ENCODE measurements around the gene CARD11. TPM values are rescaled to one million over a fixed set of nuclear protein-coding genes. Genes with fewer than 3 reads are reported as not detected.

The CARD11 gene
- total RNA-seq, 1 donor from 2014 or later, result 74.1 TPM

DNA sequence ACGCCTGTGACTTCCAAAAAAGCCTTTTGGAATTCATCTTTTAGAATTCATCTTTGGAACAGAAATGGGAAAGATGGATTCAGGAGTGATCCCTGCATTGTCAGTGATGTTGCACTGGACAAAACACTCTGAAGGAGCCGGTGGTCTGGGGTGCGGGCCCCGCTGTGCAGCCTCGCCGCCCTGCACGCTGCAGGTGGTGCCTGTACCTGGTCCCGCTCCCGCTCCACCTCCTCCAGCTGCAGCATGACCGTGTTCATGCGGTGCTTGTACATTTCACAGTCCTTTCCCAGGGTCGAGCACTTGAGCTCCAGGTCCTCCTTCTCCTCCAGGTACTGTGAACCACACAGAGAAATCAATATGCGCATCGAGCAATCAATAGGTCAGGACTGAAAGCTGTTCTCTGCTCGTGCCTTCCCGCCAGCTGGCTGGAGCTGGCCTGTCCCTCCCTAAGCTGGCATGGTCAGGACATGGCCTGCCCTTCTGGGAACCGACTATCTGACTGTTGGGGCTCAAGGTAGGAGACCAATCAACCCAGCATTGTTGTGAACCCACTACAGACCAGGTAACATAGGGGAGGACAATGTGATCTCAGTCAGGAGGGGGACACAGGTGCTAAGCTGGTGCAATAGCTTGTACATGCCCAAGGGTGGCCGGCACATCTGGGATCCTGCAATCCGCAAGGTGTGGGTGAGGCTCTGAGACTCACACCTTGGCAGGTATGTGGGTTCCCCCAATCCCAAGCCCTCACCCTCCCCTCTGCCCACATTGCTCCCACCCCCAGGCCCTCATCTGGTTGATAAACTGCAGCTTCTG, 105.8 kb downstream of the CARD11 start:
- H3K27ac Mint-ChIP-seq, result no peak overlapping the region
- H3K9me3 Mint-ChIP-seq, result no peaks in the 10 kb centered on the region
- intact Hi-C loops (cut with micrococcal nuclease), result no loop called here
- no peak overlapping the region for H3K4me3 Mint-ChIP-seq (ENCODE audit: low read depth)
- no peak for DNase-seq (ENCODE audit: low spot score)
- no peaks in the 10 kb centered on the region for H3K27me3 Mint-ChIP-seq (ENCODE audit: low read depth)
- H3K36me3 Mint-ChIP-seq (ENCODE audit: low read depth), result peaks cover 74% of the 10 kb centered on the region
- H3K4me1 Mint-ChIP-seq (ENCODE audit: low read depth), result peaks cover 10% of the 10 kb centered on the region

GRCh38 chr7:2936891-2937580, 106.6 kb downstream of the CARD11 start:
- intact Hi-C loops (cut with micrococcal nuclease), result no loop called here
- H3K27ac Mint-ChIP-seq, result no peak overlapping the region
- H3K27me3 Mint-ChIP-seq (ENCODE audit: low read depth), result no peaks in the 10 kb centered on the region
- no peaks in the 10 kb centered on the region for H3K9me3 Mint-ChIP-seq
- no peak for DNase-seq (ENCODE audit: low spot score)
- H3K4me3 Mint-ChIP-seq (ENCODE audit: low read depth), result no peak overlapping the region
- H3K36me3 Mint-ChIP-seq (ENCODE audit: low read depth), result peaks cover 74% of the 10 kb centered on the region
- peaks cover 7% of the 10 kb centered on the region for H3K4me1 Mint-ChIP-seq (ENCODE audit: low read depth)

DNA sequence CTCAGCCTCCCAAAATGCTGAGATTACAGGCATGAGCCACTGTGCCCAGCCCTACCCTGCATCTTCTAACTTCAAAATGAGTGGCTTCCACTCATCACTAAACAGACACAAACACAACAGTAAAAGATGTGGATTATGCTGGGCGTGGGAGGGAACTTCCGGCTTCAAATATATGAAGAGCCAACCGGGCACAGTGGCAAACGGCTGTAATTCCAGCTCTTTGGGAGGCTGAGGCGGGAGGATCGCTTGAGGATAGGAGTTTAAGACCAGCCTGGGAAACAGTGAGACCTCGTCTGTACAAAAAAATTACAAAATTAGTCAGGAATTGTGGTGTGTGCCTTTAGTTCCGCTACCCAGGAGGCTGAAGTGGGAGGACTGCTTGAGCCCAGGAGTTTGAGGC, 107.4 kb downstream of the CARD11 start:
- Mint-ChIP-seq H3K27ac (no peak overlapping the region), H3K9me3 (no peaks in the 10 kb centered on the region), H3K27me3 (ENCODE audit: low read depth) (no peaks in the 10 kb centered on the region), H3K36me3 (ENCODE audit: low read depth) (peaks cover 74% of the 10 kb centered on the region), H3K4me3 (ENCODE audit: low read depth) (no peak overlapping the region), H3K4me1 (ENCODE audit: low read depth) (peaks cover 7% of the 10 kb centered on the region)
- intact Hi-C loops (cut with micrococcal nuclease), result no loop called here
- DNase-seq (ENCODE audit: low spot score), result no peak

DNA sequence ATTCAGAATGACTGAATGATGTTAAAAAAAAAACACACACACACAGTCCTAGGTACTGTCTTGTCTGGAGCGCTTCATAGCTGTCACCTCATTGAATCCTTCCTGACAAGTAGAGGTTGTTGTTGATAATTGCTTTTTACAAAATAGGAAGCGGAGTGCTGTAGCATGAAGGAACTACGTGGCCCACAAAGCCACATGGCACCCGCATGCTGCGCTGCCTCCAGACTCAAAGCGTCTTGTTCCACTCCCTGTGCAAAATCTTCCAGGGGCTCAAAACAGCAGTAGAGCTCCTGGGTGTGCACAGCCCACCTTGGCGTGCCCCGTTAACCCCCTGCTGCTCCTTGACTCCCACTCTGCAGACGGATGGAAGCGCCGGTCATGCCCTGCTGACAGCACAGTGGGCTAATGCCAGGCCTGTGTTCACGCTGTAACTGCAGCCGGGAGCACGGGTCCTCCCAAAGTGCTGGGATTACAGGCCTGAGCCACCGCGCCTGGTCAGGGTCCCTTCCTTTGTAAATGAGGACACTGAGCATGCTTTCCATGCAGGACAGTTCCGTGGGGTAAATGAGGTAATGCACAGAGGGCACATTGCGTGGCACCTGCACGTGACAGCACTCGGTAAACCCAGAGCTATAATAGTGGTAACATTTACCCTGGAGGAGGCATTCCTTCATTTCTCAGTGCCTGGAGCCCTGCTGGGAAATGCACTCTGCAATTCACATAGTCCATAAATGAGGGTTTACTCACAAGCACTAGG, 108.5 kb downstream of the CARD11 start:
- Mint-ChIP-seq H3K27ac (no peak overlapping the region), H3K4me1 (ENCODE audit: low read depth) (peaks cover 7% of the 10 kb centered on the region), H3K4me3 (ENCODE audit: low read depth) (no peak overlapping the region), H3K27me3 (ENCODE audit: low read depth) (no peaks in the 10 kb centered on the region), H3K9me3 (no peaks in the 10 kb centered on the region), H3K36me3 (ENCODE audit: low read depth) (peaks cover 76% of the 10 kb centered on the region)
- DNase-seq (ENCODE audit: low spot score), result no peak
- intact Hi-C loops (cut with micrococcal nuclease), result no loop called here

- no peaks in the 10 kb centered on the region for H3K9me3 Mint-ChIP-seq
- H3K27ac Mint-ChIP-seq, result peak overlapping the region; percentile 93
- DNase-seq (ENCODE audit: low spot score), result no peak
- intact Hi-C loops (cut with micrococcal nuclease), result no loop called here
- H3K27me3 Mint-ChIP-seq (ENCODE audit: low read depth), result no peaks in the 10 kb centered on the region
- peaks cover 4% of the 10 kb centered on the region for H3K4me1 Mint-ChIP-seq (ENCODE audit: low read depth)
- H3K4me3 Mint-ChIP-seq (ENCODE audit: low read depth), result no peak overlapping the region
- peaks cover 73% of the 10 kb centered on the region for H3K36me3 Mint-ChIP-seq (ENCODE audit: low read depth)
Measured at GRCh38 chr7:2934211-2934731, 109.4 kb downstream of the CARD11 start.

- intact Hi-C loops (cut with micrococcal nuclease), result no loop called here
- Mint-ChIP-seq H3K4me3 (ENCODE audit: low read depth) (no peak overlapping the region), H3K27ac (no peak overlapping the region), H3K36me3 (ENCODE audit: low read depth) (peaks cover 64% of the 10 kb centered on the region), H3K4me1 (ENCODE audit: low read depth) (peaks cover 2% of the 10 kb centered on the region), H3K27me3 (ENCODE audit: low read depth) (no peaks in the 10 kb centered on the region), H3K9me3 (no peaks in the 10 kb centered on the region)
- no peak for DNase-seq (ENCODE audit: low spot score)
Measured at GRCh38 chr7:2932402-2933251, 111.0 kb downstream of the CARD11 start.

DNA sequence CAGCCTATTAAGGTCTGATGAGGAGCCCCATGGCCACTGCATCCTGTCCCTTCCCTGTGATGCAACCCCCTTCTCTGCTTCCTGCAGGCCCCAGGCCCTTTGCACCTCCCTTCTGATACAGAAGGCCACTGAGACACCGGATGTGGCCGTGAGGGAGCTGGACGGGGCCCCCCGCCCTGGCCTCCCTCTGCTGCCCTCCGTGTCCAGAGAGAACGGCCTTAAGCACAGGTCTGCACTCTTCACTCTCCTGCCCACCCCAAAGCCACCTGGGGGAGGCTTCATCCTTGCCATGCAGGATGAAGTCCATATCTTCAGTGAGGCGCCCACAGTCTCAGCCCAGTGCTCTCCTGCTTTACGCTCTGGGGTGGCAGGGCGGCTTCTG, 112.6 kb downstream of the CARD11 start:
- intact Hi-C loops (cut with micrococcal nuclease), result no loop called here
- H3K9me3 Mint-ChIP-seq, result no peaks in the 10 kb centered on the region
- DNase-seq (ENCODE audit: low spot score), result no peak
- peaks cover 62% of the 10 kb centered on the region for H3K36me3 Mint-ChIP-seq (ENCODE audit: low read depth)
- no peak overlapping the region for H3K27ac Mint-ChIP-seq
- H3K4me3 Mint-ChIP-seq (ENCODE audit: low read depth), result no peak overlapping the region
- H3K27me3 Mint-ChIP-seq (ENCODE audit: low read depth), result no peaks in the 10 kb centered on the region
- peaks cover 2% of the 10 kb centered on the region for H3K4me1 Mint-ChIP-seq (ENCODE audit: low read depth)

DNA sequence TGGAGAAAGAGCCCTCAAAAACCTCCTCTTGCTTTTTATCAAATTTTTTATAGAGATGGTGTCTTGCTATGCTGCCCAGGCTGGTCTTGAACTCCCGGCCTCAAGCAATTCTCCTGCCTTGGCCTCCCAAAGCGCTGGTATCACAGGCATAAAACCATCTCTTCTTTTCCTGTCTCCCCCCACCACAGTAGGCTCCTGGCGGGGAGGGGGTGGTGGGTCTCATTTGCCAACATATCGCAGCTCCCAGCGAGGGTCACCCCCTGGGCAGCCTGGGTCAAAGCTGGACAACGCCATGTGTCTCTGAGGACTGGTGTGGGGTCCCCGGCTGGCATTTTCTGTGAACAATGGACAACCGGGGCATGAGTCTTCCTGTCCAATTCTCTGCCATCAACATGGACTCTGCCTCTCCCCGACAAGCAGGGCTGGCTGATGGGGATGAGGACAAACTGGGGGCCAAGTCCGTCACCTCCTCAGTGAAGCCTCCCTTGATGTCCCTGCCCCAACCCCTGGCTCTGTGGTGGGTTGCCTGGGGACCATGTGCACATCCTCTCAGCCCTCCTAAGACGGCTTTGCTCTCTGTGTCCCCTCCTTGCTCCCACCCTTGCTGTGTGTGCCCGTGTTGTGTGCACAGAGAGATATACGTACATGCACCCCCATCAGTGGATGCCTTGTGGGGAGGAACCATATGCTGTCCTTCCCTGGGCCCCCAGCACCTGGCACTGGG, 113.2 kb downstream of the CARD11 start:
- DNase-seq (ENCODE audit: low spot score), result no peak
- Mint-ChIP-seq H3K9me3 (no peaks in the 10 kb centered on the region), H3K27me3 (ENCODE audit: low read depth) (no peaks in the 10 kb centered on the region), H3K27ac (no peak overlapping the region), H3K4me1 (ENCODE audit: low read depth) (peaks cover 2% of the 10 kb centered on the region), H3K4me3 (ENCODE audit: low read depth) (no peak overlapping the region), H3K36me3 (ENCODE audit: low read depth) (peaks cover 61% of the 10 kb centered on the region)
- intact Hi-C loops (cut with micrococcal nuclease), result no loop called here

GRCh38 chr7:2929321-2930201, 114.1 kb downstream of the CARD11 start:
- Mint-ChIP-seq H3K4me3 (ENCODE audit: low read depth) (no peak overlapping the region), H3K27ac (no peak overlapping the region), H3K4me1 (ENCODE audit: low read depth) (peaks cover 2% of the 10 kb centered on the region), H3K27me3 (ENCODE audit: low read depth) (no peaks in the 10 kb centered on the region), H3K36me3 (ENCODE audit: low read depth) (peaks cover 52% of the 10 kb centered on the region), H3K9me3 (no peaks in the 10 kb centered on the region)
- intact Hi-C loops (cut with micrococcal nuclease), result no loop called here
- DNase-seq (ENCODE audit: low spot score), result no peak

- H3K27me3 Mint-ChIP-seq (ENCODE audit: low read depth), result no peaks in the 10 kb centered on the region
- no peak for DNase-seq (ENCODE audit: low spot score)
- H3K27ac Mint-ChIP-seq, result no peak overlapping the region
- intact Hi-C loops (cut with micrococcal nuclease), result no loop called here
- H3K9me3 Mint-ChIP-seq, result no peaks in the 10 kb centered on the region
- no peak overlapping the region for H3K4me3 Mint-ChIP-seq (ENCODE audit: low read depth)
- H3K4me1 Mint-ChIP-seq (ENCODE audit: low read depth), result no peaks in the 10 kb centered on the region
- H3K36me3 Mint-ChIP-seq (ENCODE audit: low read depth), result peaks cover 47% of the 10 kb centered on the region
Measured at GRCh38 chr7:2928613-2929311, 114.9 kb downstream of the CARD11 start.

- no peaks in the 10 kb centered on the region for H3K27me3 Mint-ChIP-seq (ENCODE audit: low read depth)
Measured at GRCh38 chr7:2928256-2928612, 115.4 kb downstream of the CARD11 start.

More at GRCh38 chr7:2928256-2928612, 115.4 kb downstream of the CARD11 start:
- H3K4me3 Mint-ChIP-seq (ENCODE audit: low read depth), result no peak overlapping the region
- H3K4me1 Mint-ChIP-seq (ENCODE audit: low read depth), result no peaks in the 10 kb centered on the region
- H3K27ac Mint-ChIP-seq, result no peak overlapping the region
- no peak for DNase-seq (ENCODE audit: low spot score)
- H3K36me3 Mint-ChIP-seq (ENCODE audit: low read depth), result peaks cover 43% of the 10 kb centered on the region
- no peaks in the 10 kb centered on the region for H3K9me3 Mint-ChIP-seq
- intact Hi-C loops (cut with micrococcal nuclease), result no loop called here

Data from activated T-helper 2 cell treated with anti-CD3 and anti-CD28 coated beads, Interferon-gamma antibody, Interleukin-2, Interleukin-4, amounts not matched to agents 10 μg/mL and 5 μg/mL and 100 μg/mL, durations not matched to agents 14 hours and 24 hours and 36 hours (primary cell).